OCI-LY7 (cell line): Measurements from ENCODE around the gene C1orf21.

Source experiments
- EZH2phosphoT487 ChIP-seq: fragments of 200-600 bp; sonication (generic); IDR thresholded peaks from 2 replicates; pipeline ENCODE4 v1.6.1; 2018; ENCODE audit warnings: low read depth, borderline replicate concordance, mild to moderate bottlenecking, mixed run types, antibody characterized with exemption, low read length, moderate library complexity, mixed read lengths
- TF ChIP-seq, protein P1 (sequence below): fragments of 200-600 bp; sonication (generic); conservative IDR thresholded peaks from 2 replicates; pipeline ENCODE4 v1.5.1; 2014; ENCODE audit warnings: mild to moderate bottlenecking, antibody characterized with exemption, low read length, moderate library complexity, mixed read lengths

DNA sequence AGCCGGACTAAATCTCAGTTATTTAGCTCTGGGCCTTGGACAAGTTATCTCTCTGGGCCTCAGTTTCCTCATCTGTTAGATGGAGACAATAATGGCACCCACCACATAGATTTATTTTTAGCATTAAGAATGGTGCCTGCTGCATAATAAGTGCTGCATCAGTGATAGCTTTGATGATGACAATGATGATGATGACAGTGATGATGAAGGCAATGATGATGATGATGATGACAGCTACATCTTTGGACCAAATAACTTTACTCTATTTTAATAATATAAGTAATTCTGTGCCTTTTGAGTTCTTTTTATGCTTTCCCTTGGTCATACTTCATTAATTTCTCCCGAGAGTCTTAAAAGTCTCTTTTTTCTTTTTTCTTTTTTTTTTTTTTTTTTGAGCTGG, 143.4 kb downstream of the C1orf21 start:
- TF ChIP-seq, protein P1, sequence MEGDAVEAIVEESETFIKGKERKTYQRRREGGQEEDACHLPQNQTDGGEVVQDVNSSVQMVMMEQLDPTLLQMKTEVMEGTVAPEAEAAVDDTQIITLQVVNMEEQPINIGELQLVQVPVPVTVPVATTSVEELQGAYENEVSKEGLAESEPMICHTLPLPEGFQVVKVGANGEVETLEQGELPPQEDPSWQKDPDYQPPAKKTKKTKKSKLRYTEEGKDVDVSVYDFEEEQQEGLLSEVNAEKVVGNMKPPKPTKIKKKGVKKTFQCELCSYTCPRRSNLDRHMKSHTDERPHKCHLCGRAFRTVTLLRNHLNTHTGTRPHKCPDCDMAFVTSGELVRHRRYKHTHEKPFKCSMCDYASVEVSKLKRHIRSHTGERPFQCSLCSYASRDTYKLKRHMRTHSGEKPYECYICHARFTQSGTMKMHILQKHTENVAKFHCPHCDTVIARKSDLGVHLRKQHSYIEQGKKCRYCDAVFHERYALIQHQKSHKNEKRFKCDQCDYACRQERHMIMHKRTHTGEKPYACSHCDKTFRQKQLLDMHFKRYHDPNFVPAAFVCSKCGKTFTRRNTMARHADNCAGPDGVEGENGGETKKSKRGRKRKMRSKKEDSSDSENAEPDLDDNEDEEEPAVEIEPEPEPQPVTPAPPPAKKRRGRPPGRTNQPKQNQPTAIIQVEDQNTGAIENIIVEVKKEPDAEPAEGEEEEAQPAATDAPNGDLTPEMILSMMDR = no peak
- TF ChIP-seq EZH2phosphoT487 = no peak
